Measurements from ENCODE around the gene SFRP2. TPM values are rescaled to one million over a fixed set of nuclear protein-coding genes. Genes with fewer than 3 reads are reported as not detected.

SFRP2 gene
- total and polyA plus RNA-seq, 2 of the 4 experiments (the other 2 are of a cell fraction): not detected

DNA sequence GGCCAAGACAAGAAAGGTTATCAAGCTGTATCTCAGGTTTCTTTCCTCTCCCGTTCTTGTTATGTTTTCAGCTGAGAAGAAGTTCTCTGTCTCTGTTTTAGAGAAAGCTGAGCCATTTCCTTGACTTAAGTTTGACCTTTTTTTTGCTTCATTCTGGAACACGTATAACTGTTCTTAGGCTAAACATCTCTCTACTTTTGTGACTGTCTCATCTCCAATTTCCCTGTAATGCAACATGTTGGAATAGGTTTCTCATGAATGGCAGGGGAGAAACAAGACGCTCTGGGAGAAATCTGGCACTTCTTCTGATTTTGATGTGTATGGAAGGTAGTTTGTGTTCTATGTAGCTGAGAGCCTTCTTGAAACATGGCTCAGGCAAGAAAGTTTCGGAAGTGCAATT is 36.2 kb upstream of the SFRP2 start:
- no peak overlapping the region for H2BK5ac ChIP-seq (ENCODE audit: low read depth, low read length, poor library complexity, severe bottlenecking)
- H3K27ac ChIP-seq (ENCODE audit: insufficient read depth, low read length): no peak overlapping the region
- no peak overlapping the region for H2BK120ac ChIP-seq (ENCODE audit: low read depth, low read length)
- no peak overlapping the region for H2AK5ac ChIP-seq (ENCODE audit: low read depth, low read length)
- POLR2A ChIA-PET (ENCODE audit: unreplicated experiment): no interaction called here
- no peak overlapping the region for H3K4me3 ChIP-seq (ENCODE audit: insufficient read depth, low read depth, low read length)
- no peak overlapping the region for H4K5ac ChIP-seq (ENCODE audit: low read depth, low read length)
- no peak overlapping the region for H3K18ac ChIP-seq (ENCODE audit: low read depth, low read length)
- no peak overlapping the region for H2BK20ac ChIP-seq (ENCODE audit: low read depth, low read length)
- no peak overlapping the region for H2AFZ ChIP-seq (replicated peaks; ENCODE audit: low read length, poor library complexity)
- no peaks in the 10 kb centered on the region for H4K20me1 ChIP-seq (ENCODE audit: insufficient read depth, low read length)
- H2BK15ac ChIP-seq (ENCODE audit: low read depth, low read length): no peak overlapping the region
- H2AK9ac ChIP-seq (replicated peaks; ENCODE audit: low read depth, low read length, poor library complexity): no peak overlapping the region
- no peaks in the 10 kb centered on the region for H3K9me3 ChIP-seq (ENCODE audit: control insufficient read depth, insufficient read depth, low read length)
- in situ Hi-C loops (cut with MboI; ENCODE audit: low sequenced_read_pairs): no loop called here
- no peak overlapping the region for H3K56ac ChIP-seq (ENCODE audit: extremely low read depth, insufficient read depth, low read length)
- H4K91ac ChIP-seq (ENCODE audit: insufficient read depth, low read depth, low read length): no peak overlapping the region
- no peak overlapping the region for H3K9ac ChIP-seq (ENCODE audit: low read depth, low read length)
- H3K36me3 ChIP-seq (ENCODE audit: control insufficient read depth, insufficient read depth, low read length): no peaks in the 10 kb centered on the region
- no peaks in the 10 kb centered on the region for H3K9me1 ChIP-seq (ENCODE audit: insufficient read depth, low read length)
- H3K14ac ChIP-seq (replicated peaks; ENCODE audit: low read depth, low read length): no peak overlapping the region
- dilution Hi-C loops (cut with HindIII; ENCODE audit: low sequenced_read_pairs, unreplicated experiment): no loop called here
- DNase-seq (no peak), ATAC-seq (ENCODE audit: low read depth) (no peak)
- H3K23ac ChIP-seq (ENCODE audit: low read depth, low read length): no peak overlapping the region
- H3K79me1 ChIP-seq (ENCODE audit: low read depth in 1 of 2, low read length in 2 of 2): no peaks in the 10 kb centered on the region
- intact Hi-C loops (cut with micrococcal nuclease): no loop called here
- BruUV-seq (replicated peaks): no TSS peak
- H4K8ac ChIP-seq (ENCODE audit: low read depth in 2 of 2, low read length in 2 of 2): no peak overlapping the region
- no peak overlapping the region for H3K4me2 ChIP-seq (ENCODE audit: low read depth, low read length)
- H3K27me3 ChIP-seq (ENCODE audit: control insufficient read depth, insufficient read depth, low read length): no peaks in the 10 kb centered on the region
- no peak overlapping the region for H3K4ac ChIP-seq (ENCODE audit: low read depth, low read length)
- CTCF ChIA-PET: interaction anchor here (0.5 kb wide), 1 partner anchor 44 kb away, joined by 3 read pairs; no protein-coding TSS in a partner anchor
- WGBS, 2 experiments (ENCODE audit: extremely low coverage in 2 of 2, insufficient read length in 1 of 2): 33% methylated on average over 1 of the region's 4 CpGs; no CpG with 5 or more reads in 1 of the 2 experiments
- no peaks in the 10 kb centered on the region for H3K4me1 ChIP-seq (ENCODE audit: control insufficient read depth, insufficient read depth, low read length)
- TF ChIP-seq SMC3 (IDR thresholded peaks at IDR 0.05; ENCODE audit: low read depth, low read length) (no peak), FOS (IDR thresholded peaks at IDR 0.05; ENCODE audit: low read depth, low read length) (no peak), RFX5 (IDR thresholded peaks at IDR 0.05; ENCODE audit: low read depth, low read length) (no peak), MAFK (IDR thresholded peaks at IDR 0.05; ENCODE audit: low read depth, low read length) (no peak), BHLHE40 (IDR thresholded peaks at IDR 0.05; ENCODE audit: low read depth, low read length) (no peak), ELK1 (IDR thresholded peaks at IDR 0.05; ENCODE audit: borderline replicate concordance, low read depth, low read length) (no peak), CHD1 (IDR thresholded peaks at IDR 0.05; ENCODE audit: low read depth, low read length) (no peak), POLR2A (IDR thresholded peaks at IDR 0.05; ENCODE audit: low read depth, low read length) (no peak)
- TF ChIP-seq, protein P1, sequence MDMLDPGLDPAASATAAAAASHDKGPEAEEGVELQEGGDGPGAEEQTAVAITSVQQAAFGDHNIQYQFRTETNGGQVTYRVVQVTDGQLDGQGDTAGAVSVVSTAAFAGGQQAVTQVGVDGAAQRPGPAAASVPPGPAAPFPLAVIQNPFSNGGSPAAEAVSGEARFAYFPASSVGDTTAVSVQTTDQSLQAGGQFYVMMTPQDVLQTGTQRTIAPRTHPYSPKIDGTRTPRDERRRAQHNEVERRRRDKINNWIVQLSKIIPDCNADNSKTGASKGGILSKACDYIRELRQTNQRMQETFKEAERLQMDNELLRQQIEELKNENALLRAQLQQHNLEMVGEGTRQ (IDR thresholded peaks at IDR 0.05; ENCODE audit: low read depth, low read length): no peak
